GM12801 (cell line): ENCODE data around the gene UXS1.

Experiments
- TF ChIP-seq, protein P1 (sequence below): IDR thresholded peaks from one replicate; pipeline ENCODE4 v1.5.1; 2011; ENCODE audit warnings: control low read depth; ENCODE audit not compliant: insufficient read length; ENCODE audit errors: extremely low read depth

Gene UXS1

DNA sequence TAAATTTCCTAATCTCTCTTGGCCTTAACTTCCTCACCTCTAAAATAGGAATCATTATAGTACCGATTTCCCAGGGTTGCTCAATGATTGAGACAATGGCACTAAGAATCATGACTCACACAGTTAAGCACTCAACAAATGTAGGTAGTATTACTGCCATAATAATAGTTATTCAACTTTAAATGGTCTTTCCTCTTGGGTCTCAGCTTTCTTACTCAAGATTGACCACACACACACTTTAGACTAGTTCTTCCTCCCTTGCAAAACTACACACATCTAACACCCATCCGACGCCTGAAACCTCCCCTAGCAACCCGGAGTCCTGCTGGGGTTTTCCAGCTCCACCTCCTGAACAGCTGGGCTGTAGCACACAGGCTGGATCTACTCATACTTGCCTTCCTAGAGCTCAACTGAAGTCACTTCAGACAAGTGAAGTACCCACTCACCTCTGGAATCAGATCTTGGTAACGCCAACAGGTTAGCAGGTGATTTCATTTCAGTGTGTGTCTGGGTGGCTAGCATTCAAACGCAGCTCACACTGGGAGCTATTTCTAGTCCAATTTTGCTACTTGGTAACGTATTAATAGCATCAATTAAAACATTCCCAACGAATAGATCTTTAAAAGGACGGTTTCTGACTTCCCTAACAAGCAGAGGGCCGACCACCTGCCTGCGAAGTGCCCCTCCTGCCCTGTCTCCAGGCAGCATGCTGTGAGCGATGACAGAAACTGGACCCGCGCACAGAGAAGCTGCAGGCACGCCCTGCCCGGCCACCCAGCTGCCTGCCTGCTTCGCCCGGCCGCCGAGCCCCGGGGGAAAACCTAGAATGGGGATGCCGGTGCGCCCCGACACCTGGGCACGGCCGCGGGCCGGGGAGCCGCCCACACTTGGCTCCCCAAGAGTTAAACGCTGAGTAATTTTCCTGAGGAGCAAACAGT, 1.1 kb downstream of the UXS1 start:
- TF ChIP-seq, protein P1, sequence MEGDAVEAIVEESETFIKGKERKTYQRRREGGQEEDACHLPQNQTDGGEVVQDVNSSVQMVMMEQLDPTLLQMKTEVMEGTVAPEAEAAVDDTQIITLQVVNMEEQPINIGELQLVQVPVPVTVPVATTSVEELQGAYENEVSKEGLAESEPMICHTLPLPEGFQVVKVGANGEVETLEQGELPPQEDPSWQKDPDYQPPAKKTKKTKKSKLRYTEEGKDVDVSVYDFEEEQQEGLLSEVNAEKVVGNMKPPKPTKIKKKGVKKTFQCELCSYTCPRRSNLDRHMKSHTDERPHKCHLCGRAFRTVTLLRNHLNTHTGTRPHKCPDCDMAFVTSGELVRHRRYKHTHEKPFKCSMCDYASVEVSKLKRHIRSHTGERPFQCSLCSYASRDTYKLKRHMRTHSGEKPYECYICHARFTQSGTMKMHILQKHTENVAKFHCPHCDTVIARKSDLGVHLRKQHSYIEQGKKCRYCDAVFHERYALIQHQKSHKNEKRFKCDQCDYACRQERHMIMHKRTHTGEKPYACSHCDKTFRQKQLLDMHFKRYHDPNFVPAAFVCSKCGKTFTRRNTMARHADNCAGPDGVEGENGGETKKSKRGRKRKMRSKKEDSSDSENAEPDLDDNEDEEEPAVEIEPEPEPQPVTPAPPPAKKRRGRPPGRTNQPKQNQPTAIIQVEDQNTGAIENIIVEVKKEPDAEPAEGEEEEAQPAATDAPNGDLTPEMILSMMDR, result no peak

DNA sequence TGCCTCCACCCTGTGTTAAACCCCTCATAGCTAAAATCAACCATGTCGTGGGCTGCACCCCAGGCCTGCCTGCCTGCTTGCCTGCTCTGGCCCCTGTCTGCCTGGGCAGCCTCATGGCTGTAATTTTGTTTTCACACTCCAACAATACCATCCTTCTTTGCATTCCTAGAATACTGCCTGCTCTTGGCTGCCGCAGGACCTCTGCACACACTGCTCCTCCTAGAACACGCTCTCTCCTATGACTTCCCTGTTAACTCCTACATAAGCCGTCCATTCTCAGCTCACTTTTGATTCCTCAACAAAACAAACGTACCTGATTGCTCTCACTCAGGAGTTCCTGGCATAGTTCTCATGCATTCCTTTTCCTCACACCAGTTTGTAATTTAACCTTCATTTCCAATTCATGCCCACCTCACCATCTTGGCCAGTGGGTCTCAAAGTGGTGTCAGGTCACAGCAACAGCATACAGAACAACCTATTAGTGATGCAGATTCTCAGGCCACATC, 2.5 kb downstream of the UXS1 start:
- TF ChIP-seq, protein P1, result no peak

DNA sequence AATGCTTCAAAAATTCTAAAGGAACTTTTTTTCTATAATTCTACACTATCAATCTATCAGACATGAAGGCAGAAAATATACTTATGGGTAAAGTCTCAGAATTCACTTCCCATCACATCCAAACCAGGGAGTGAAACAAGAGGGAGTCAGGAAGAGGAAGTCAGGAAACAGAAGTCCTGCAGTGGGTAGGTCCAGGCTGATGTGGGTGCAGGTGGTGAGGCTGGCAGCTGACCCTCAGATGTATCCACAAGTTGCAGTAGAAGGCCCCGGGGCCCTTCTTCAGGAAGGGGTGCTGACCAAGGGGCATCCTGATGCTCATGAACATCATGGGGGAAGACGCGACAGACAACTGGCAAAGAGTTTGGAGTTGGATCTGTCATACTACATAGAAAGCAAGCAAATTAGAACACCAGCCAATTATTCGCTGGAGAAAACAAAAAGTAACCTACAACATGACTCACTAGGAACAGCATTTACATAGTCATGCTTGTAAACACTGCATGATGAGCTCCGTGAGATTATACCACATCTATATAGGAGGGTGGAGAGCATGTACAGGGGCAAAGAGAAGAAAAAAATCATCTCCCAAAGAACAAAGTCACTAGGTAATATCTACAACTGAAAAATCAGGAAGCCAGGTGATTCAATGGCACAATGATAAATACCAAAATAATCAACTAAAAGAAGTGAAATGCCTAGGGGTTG, 4.2 kb downstream of the UXS1 start:
- TF ChIP-seq, protein P1, result no peak

DNA sequence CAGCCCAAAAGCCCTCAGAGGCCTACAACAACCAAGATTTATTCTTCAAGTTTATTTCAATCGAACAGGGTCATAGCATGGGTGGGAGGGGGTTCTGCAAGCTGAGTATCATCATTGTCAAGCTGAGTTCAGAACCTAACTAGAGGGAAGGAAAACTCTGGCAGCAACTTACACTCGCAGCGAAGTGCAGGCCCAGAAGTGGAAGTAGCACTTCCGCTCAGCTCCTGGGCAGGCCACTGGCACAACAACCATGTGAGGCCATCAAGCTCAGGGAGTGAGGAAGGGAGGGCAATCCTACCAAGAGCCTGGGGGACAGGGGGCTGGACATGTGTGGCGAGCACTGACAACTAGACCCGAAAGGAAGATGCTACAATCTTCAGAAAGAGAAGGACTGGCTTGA, 4.8 kb downstream of the UXS1 start:
- TF ChIP-seq, protein P1, result no peak

DNA sequence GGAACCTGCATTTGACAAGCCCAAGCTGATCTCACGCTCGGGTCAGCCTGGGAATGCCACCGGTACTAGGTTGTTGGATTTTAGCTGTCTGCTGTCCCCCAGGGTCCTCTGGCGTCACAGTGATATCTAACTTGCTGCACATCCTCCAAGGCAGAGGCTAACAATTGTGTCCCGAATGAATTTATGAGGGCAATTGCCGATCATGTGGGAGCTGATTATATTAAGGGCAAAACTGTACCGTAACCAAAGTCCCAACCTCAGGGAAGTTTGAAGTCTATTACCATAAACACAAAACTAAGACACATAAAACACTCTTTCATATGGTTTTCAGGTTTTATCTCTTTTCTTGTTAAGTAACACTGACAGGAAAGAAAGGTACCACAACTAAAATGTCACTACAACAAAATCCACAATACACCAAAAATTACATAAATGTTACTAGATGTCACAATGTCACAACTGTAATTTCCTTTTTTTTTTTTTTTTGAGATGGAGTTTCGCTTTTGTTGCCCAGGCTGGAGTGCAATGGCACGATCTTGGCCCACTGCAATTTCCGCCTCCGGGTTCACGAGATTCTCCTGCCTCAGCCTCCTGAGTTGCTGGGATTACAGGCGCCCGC, 6.7 kb downstream of the UXS1 start:
- TF ChIP-seq, protein P1, result no peak

DNA sequence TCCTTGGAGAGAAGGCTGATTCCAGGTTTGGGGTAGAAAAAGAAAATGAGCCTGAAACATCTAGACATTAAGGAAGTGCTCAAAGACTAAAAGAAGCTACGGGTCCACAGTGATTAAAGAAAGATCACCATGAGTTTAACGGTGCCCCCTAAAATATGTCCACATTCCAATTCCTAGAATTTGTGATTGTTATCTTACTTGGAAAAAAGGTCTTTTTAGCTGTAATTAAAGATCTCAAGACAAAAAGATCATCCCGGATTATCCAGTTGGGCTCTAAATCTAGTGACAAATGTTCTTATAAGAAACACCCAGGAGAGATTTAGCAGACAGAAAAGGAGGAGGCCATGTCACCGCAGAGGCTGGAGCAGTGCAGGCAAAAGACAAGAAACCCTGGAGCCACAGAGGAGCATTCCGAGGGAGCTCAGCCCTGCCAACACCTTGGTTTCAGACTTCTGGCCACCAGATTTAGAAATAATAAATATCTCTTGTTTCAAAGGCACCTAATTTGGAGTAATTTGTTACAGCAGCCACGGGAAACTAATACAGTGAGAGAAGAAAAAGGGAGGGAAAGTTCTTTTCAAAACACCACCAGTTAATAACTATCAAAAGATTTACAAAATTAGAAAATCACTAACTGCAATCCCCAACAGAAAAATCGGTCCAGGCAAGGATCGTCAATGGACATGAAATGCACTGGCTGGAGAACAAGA, 8.5 kb downstream of the UXS1 start:
- TF ChIP-seq, protein P1, result no peak
